Head of caudate nucleus (tissue), 42 donors: ENCODE measurements around the gene BST1.

Experiments
- DNase-seq, 42 donors: peaks; one replicate each; pipeline versions ENCODE4 v3.0.0 to v3.0.0-alpha.2; 2020 to 2021; ENCODE audit warnings: mixed read lengths in 7 of 42
- intact Hi-C: fragments of 100-400 bp; cut with DNase I; formaldehyde crosslinking; loops from one replicate; pipeline ENCODE4 v1.15.0; 2022

Gene BST1

GRCh38 chr4:15674046-15674445, 28.8 kb upstream of the BST1 start:
- intact Hi-C loops = no loop called here
- DNase-seq = no peak

GRCh38 chr4:15674926-15675325, 27.9 kb upstream of the BST1 start:
- intact Hi-C loops = no loop called here

DNA sequence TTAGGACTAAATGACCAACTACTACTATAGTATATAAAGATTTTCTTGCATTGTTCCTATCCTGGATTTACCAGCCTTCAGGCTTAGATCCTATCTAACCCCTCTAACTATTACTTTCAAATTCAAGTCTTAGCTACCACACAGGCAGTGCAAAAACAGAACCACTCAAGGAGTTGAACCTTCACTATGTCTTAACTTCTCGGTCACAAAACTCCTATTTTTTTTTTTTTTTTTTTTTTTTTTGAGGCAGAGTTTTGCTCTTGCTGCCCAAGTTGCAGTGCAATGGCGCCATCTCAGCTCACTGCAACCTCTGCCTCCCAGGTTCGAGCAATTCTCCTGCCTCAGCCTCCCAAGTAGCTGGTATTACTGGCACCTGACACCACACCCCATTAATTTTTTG, 27.5 kb upstream of the BST1 start:
- DNase-seq = no peak
- intact Hi-C loops = no loop called here

More at GRCh38 chr4:15674926-15675325, 27.9 kb upstream of the BST1 start:
- no peak for DNase-seq

DNA sequence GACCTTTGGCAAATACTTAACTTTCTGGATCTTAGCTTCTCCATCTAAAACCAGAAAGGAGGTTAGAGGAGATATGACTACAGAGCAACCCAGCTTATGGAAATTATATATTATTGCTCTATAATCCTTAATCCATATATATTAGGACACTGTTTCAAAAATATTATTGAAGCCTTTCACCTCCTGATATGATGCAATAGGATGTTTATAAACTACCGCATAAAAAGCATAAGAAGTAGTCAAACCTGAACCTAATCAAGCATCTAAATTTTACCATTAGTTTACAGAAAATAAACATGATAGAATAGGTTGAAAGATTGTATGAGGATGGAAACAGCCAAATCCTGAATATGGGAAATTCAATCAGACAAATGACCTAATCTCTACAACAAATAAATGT, 26.8 kb upstream of the BST1 start:
- intact Hi-C loops = no loop called here
- DNase-seq = no peak

- intact Hi-C loops = no loop called here
- DNase-seq = no peak
These were observed 26.0 kb upstream of the BST1 start for GRCh38 chr4:15676899-15677298.

DNA sequence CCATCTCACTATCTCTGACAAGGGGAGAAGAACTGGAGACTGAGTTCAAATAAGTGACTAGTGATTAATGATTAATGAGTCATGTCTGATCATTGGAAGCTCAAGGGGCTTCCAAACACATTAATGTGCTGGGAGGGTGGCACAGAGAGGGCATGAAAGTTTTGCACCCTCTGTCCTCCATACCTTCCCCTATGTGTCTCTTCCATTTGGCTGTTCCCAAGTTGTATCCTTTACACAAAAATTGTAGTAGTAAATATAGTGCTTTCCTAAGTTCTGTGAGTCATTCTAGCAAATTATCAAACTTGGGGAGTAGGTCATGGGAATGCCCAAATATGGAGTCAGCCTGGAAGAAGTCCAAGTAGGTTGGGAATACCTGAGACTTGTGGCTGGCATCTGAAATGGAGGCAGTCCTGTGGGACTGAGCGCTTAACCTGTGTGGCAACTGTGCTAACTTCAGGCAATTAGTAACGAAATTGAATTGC, 25.3 kb upstream of the BST1 start:
- no peak for DNase-seq
- intact Hi-C loops = no loop called here

DNA sequence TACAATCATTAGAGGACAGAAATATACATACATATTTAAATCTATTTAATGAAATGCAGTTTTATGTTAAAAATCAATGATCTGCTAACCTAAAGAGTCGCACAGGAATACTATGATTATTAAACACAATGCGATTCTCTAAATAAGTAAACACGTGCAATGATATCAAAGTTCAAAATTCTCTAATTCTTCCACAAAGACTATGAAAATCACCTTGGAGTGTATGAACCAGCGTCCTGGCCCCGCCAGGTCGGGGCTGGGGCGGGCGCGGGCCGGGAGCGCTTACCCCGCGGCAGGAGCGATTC, 21.8 kb upstream of the BST1 start:
- intact Hi-C loops = no loop called here
- no peak for DNase-seq

- intact Hi-C loops = no loop called here
These were observed 21.3 kb upstream of the BST1 start, which contains the start of gene FAM200B for GRCh38 chr4:15681372-15682241. TSS of gene FAM200B (plus strand) at chr4:15681827. CDS start at chr4:15686978, 5,151 bp downstream.

DNA sequence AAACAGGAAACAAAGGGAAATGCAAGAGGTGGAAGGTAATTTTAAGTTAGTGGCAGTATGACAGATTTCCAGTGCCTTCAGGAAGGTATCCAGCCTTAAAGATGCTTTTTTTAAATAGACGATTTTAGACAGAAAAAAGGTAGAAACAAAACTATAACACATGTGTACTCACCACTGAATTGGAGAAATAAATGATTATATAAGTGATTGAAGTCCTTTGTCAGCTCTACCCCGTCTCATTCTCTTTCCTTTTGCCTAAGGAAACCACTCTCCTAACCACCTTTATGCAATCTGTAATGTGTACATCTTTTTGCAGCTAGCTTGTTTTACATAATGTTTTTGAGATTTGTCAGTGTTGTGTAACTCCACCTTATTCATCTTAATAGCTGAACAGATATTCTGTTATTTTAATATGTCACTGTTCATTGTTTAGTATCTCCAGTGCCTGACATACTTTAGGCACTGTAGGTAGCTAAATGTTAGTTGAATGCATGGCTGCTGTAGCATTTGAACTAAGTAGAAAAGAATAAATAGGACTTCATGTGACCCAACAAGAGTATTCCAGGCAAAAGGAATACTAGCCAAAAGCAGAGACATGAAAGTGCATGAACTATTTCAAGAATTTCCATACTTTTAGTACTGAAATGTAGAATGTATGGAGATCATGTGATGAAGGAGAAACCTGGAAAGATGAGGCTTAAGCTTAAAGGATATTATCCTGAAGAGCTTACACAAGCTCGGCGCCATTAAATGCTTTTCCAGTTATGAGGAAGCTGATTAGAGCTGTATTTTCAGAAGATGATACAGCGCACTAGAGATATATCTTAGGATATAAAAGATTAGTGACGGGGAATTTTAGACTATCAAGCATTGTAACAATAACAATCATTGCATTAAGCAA, 20.4 kb upstream of the BST1 start:
- intact Hi-C loops = no loop called here
- DNase-seq = no peak

More at GRCh38 chr4:15681372-15682241, 21.3 kb upstream of the BST1 start, which contains the start of gene FAM200B:
- DNase-seq = peak; percentile 97 to 100 (median 99)

GRCh38 chr4:15683143-15683495, 19.7 kb upstream of the BST1 start:
- DNase-seq = no peak
- intact Hi-C loops = no loop called here

GRCh38 chr4:15684498-15684897, 18.4 kb upstream of the BST1 start:
- intact Hi-C loops = no loop called here
- DNase-seq = no peak

- no peak for DNase-seq
- intact Hi-C loops = no loop called here
These were observed 14.8 kb upstream of the BST1 start for GRCh38 chr4:15688051-15688450.

GRCh38 chr4:15689540-15689939, 13.3 kb upstream of the BST1 start:
- DNase-seq = no peak
- intact Hi-C loops = no loop called here

DNA sequence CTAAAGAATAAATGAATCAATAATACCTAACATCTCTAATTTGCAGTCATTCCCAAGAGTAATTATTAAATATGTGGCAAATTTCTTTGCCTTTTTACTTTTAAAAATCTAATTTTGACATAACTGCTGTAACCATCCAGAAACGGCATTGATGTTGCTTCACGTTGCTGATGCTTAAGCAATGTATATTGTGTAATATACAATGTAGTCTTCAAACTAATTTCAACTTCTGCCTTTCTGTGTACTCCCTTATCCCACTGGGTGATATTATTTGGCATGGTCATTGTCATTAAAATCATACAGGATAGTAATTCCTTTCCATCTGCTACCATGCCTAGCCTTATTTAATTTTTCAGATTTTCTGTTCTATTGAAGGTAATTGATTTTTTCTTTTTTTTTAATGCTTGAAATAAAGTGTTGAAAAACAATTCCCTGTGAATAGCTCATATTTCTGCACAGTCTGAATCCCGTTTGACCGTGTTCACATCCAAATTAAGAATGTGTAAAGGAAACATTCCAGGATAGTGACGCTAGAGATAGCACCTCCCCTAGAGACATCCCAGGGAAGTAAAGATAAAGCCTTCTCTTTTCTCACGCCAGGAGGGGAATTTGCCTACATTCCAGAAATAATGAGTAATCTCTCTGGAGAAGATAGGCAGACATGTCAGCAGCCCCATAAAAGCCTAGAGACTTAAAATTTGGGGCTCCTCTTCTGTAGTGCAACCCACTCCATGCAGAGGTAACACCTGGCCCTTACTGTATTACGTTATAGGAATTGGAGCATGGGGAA, 12.7 kb upstream of the BST1 start:
- intact Hi-C loops = no loop called here
- DNase-seq = no peak

DNA sequence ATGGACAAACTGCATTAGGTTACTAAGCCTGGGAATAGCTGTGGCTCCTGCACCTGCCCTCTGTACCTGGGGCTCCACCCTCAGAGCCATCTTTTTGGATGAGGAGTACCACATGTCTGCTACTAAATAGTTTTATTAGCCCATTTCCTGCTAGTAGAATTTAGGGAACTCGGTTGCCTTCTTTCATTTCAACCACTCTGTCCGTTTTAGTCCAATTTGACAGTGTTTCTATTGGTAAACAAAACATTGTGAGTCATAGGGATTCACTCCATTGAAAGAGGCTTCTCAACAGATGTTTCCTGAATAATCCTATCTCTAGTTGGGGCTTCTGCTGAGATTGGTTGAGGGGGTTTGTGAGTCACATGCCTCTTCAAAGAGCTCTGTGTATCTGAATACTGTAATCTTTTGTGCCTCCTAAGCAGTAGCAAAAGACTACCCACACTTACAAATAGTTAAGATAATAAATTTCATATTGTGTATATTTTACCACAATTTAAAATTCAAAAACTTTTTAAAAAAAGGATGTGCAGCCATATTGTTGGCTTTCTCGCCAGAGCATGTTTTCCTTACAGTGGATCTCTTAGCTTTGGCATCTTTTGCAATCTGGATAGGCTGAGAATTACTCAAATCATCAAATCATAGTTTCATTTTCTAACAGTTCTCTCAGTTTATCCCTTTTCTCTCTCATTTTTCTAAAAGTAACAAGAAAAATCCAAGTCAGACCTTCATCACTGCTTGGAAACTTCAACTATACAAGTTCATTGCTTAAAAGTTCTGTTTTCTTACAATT, 11.3 kb upstream of the BST1 start:
- intact Hi-C loops = no loop called here
- peak in 8 of 42 donors; percentile 18 to 66 (median 40) for DNase-seq

DNA sequence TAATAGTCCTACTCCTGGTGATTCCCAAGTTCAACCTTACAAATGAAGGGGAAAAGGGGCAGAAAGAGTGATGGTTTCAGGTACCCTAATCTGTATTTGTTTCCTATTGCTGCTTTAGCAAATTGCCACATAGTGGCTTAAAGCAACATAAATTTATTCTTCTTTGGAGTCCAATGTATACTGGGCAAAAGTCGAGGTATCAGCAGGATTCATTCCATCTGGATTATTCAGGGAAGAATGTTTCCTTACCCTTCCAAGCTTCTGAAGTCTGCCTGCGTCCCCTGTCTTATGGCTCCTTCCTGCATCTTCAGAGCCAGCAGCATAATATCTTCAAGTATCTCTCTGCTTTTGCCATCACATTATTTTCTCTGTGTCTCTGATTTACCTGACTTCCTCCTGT, 10.3 kb upstream of the BST1 start:
- no peak for DNase-seq
- intact Hi-C loops = no loop called here

DNA sequence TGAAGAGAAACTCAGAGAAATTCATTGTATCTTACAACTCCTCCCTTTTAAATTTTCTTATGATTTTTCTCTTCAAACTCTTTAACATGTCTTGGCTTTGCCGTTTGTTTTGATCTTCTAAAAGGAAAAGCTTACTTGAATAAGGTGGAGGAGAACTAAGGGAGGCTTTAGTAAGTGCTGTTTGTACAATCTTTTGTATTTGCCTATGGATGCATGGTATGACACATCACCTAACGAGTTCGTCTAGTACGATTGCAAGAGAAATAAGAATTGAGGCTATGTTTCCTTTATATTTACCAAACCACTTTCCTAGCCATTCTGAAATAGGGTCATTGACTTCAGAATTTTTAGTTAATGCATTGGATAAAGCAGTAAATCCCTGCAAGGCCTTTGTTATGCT, 8.4 kb upstream of the BST1 start:
- DNase-seq = no peak
- intact Hi-C loops = no loop called here

- DNase-seq = no peak
These were observed 7.6 kb upstream of the BST1 start for GRCh38 chr4:15695240-15695699.

DNA sequence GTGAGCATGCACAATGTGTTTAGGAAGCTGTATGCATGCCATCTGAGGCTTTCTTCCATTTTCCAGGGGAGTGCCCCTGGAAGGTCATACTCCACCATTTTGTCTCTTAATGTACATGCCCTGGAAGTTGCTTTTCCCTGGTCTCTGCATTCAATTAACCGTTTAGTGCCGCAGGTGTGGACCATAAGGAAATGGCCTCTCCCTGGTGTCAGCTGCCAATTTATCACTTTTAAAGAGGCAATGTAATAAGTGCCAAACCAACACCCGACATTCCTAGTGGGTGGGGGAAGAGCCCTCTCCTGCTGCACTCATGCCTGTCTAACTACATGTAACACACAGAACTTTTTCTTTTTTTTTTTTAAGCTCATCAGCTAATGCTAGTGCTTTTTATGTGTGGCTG, 7.1 kb upstream of the BST1 start:
- intact Hi-C loops = no loop called here
- DNase-seq = no peak

More at GRCh38 chr4:15695240-15695699, 7.6 kb upstream of the BST1 start:
- intact Hi-C loops = no loop called here
